KMS-11 (cell line): ENCODE data around the gene G6PC3.
"Not testable (repeated sequence)": the region's sequence is repeated elsewhere in the genome, so short reads cannot be mapped to it uniquely, and the experiment has no call there.

Experiments used
- H2AFZ ChIP-seq: fragments of 200-600 bp; sonication (generic); 2 replicates; pipeline ENCODE4 v1.6.1; 2016; ENCODE audit warnings: antibody characterized with exemption, mixed run types, low read depth
- H3K27ac ChIP-seq: fragments of 200-600 bp; sonication (generic); 2 replicates; pipeline ENCODE4 v1.6.1; 2016; ENCODE audit warnings: mild to moderate bottlenecking, mixed run types
- H3K27me3 ChIP-seq: fragments of 200-600 bp; sonication (generic); 2 replicates; pipeline ENCODE4 v1.6.1; 2017; ENCODE audit warnings: mild to moderate bottlenecking, low read depth, mixed run types, moderate library complexity; ENCODE audit not compliant: insufficient read depth
- H3K36me3 ChIP-seq: fragments of 200-600 bp; sonication (generic); 2 replicates; pipeline ENCODE4 v1.6.1; 2017; ENCODE audit warnings: mild to moderate bottlenecking, mixed run types; ENCODE audit not compliant: insufficient read depth
- H3K4me1 ChIP-seq: fragments of 200-600 bp; sonication (generic); 2 replicates; pipeline ENCODE4 v1.6.1; 2016; ENCODE audit warnings: mild to moderate bottlenecking, low read depth, mixed run types; ENCODE audit not compliant: poor library complexity, severe bottlenecking
- H3K4me2 ChIP-seq: fragments of 200-600 bp; sonication (generic); 2 replicates; pipeline ENCODE4 v1.7.0; 2016; ENCODE audit warnings: mild to moderate bottlenecking, mixed run types
- H3K4me3 ChIP-seq: fragments of 200-600 bp; sonication (generic); IDR thresholded peaks from 2 replicates; pipeline ENCODE4 v1.6.1; 2017; ENCODE audit warnings: low read depth, low read length, mixed read lengths; ENCODE audit not compliant: insufficient read depth
- H3K79me2 ChIP-seq: fragments of 200-600 bp; sonication (generic); 2 replicates; pipeline ENCODE4 v1.6.1; 2016; ENCODE audit warnings: low read depth, mixed run types; ENCODE audit not compliant: insufficient read depth
- H3K9ac ChIP-seq: fragments of 200-600 bp; sonication (generic); 2 replicates; pipeline ENCODE4 v1.6.1; 2016; ENCODE audit warnings: mild to moderate bottlenecking, mixed run types
- H4K20me1 ChIP-seq: fragments of 200-600 bp; sonication (generic); 2 replicates; pipeline ENCODE4 v1.6.1; 2016; ENCODE audit warnings: mild to moderate bottlenecking, mixed run types; ENCODE audit not compliant: insufficient read depth
- CTCF ChIP-seq: fragments of 200-600 bp; sonication (generic); conservative IDR thresholded peaks from 2 replicates; pipeline ENCODE4 v1.6.1; 2017; ENCODE audit warnings: low read depth, mild to moderate bottlenecking, antibody characterized with exemption, low read length, moderate library complexity, mixed read lengths

Gene G6PC3

GRCh38 chr17:44070455-44071197, at the start of gene G6PC3:
Gene G6PC3 (plus strand): TSS chr17:44070735. CDS start chr17:44070966, 231 bp downstream.
- Histone ChIP-seq H4K20me1 (no peaks in the 10 kb centered on the region), H3K4me1 (peaks cover 30% of the 10 kb centered on the region)

GRCh38 chr17:44021227-44021626, 49.3 kb upstream of the G6PC3 start:
- H4K20me1 ChIP-seq, H3K27ac ChIP-seq, H2AFZ ChIP-seq: not testable (repeated sequence)

More at GRCh38 chr17:44070455-44071197, at the start of gene G6PC3:
- peaks cover 23% of the 10 kb centered on the region for H3K79me2 ChIP-seq
- peak within 1 kb of the TSS; percentile 73 for H2AFZ ChIP-seq
- TF ChIP-seq CTCF = no peak
- H3K4me2 ChIP-seq = peak within 1 kb of the TSS; percentile 89
- peak within 1 kb of the TSS; percentile 74 for H3K27ac ChIP-seq
- H3K9ac ChIP-seq = peak within 1 kb of the TSS; percentile 68
- H3K27me3 ChIP-seq = no peaks in the 10 kb centered on the region
- no peak within 1 kb of the TSS for H3K4me3 ChIP-seq
- no peaks in the 10 kb centered on the region for H3K36me3 ChIP-seq

GRCh38 chr17:44022246-44022645, 48.3 kb upstream of the G6PC3 start:
- no peak overlapping the region for H3K9ac ChIP-seq
- no peak overlapping the region for H3K4me2 ChIP-seq
- H3K4me3 ChIP-seq = no peak overlapping the region
- no peaks in the 10 kb centered on the region for H3K36me3 ChIP-seq
- no peak for TF ChIP-seq CTCF
- no peaks in the 10 kb centered on the region for H3K79me2 ChIP-seq
- no peak overlapping the region for H2AFZ ChIP-seq
- no peaks in the 10 kb centered on the region for H4K20me1 ChIP-seq
- H3K4me1 ChIP-seq = no peaks in the 10 kb centered on the region
- no peak overlapping the region for H3K27ac ChIP-seq
- no peaks in the 10 kb centered on the region for H3K27me3 ChIP-seq

More at GRCh38 chr17:44021227-44021626, 49.3 kb upstream of the G6PC3 start:
- H3K4me1 ChIP-seq, H3K4me2 ChIP-seq, H3K4me3 ChIP-seq, H3K27me3 ChIP-seq, H3K9ac ChIP-seq, H3K36me3 ChIP-seq, H3K79me2 ChIP-seq: not testable (repeated sequence)

GRCh38 chr17:44023545-44024270, 46.8 kb upstream of the G6PC3 start:
- TF ChIP-seq CTCF = no peak
- H4K20me1 ChIP-seq = no peaks in the 10 kb centered on the region
- H3K36me3 ChIP-seq = no peaks in the 10 kb centered on the region
- H3K4me3 ChIP-seq = no peak overlapping the region
- H3K4me2 ChIP-seq = no peak overlapping the region
- H3K27me3 ChIP-seq = no peaks in the 10 kb centered on the region
- no peaks in the 10 kb centered on the region for H3K79me2 ChIP-seq
- no peak overlapping the region for H3K27ac ChIP-seq
- no peak overlapping the region for H2AFZ ChIP-seq
- H3K9ac ChIP-seq = no peak overlapping the region
- H3K4me1 ChIP-seq = no peaks in the 10 kb centered on the region

GRCh38 chr17:44024271-44024663, 46.3 kb upstream of the G6PC3 start:
- no peak overlapping the region for H2AFZ ChIP-seq
- H3K27ac ChIP-seq = no peak overlapping the region
- H3K9ac ChIP-seq = no peak overlapping the region
- TF ChIP-seq CTCF = no peak
- no peak overlapping the region for H3K4me2 ChIP-seq
- H3K4me3 ChIP-seq = no peak overlapping the region
- no peaks in the 10 kb centered on the region for H3K27me3 ChIP-seq
- no peaks in the 10 kb centered on the region for H3K36me3 ChIP-seq
- no peaks in the 10 kb centered on the region for H3K79me2 ChIP-seq
- no peaks in the 10 kb centered on the region for H3K4me1 ChIP-seq
- H4K20me1 ChIP-seq = no peaks in the 10 kb centered on the region
